Loucy (cell line): Measurements from ENCODE around the gene IGF2BP1.

ENCODE experiments used
- H2AFZ ChIP-seq: fragments of 200-600 bp; sonication (generic); 2 replicates; pipeline ENCODE4 v1.6.0; 2016; ENCODE audit warnings: antibody characterized with exemption, mild to moderate bottlenecking, low read length, moderate library complexity
- H3F3A ChIP-seq: fragments of 200-600 bp; 2 replicates; pipeline ENCODE4 v1.6.0; 2016; ENCODE audit warnings: antibody characterized with exemption, low read depth, mild to moderate bottlenecking
- H3K27me3 ChIP-seq: fragments of 200-600 bp; sonication (generic); 2 replicates; pipeline ENCODE4 v1.6.1; 2014; ENCODE audit warnings: low read length, mild to moderate bottlenecking; ENCODE audit not compliant: insufficient read depth, poor library complexity, severe bottlenecking
- H3K36me3 ChIP-seq: fragments of 200-600 bp; sonication (generic); 2 replicates; pipeline ENCODE4 v1.6.1; 2016; ENCODE audit warnings: low read length; ENCODE audit not compliant: insufficient read depth
- H3K4me1 ChIP-seq: fragments of 200-600 bp; sonication (generic); 2 replicates; pipeline ENCODE4 v1.5.1; 2014; ENCODE audit warnings: low read length, mild to moderate bottlenecking; ENCODE audit not compliant: insufficient read depth, poor library complexity, severe bottlenecking
- H3K4me2 ChIP-seq: fragments of 200-600 bp; sonication (generic); 2 replicates; pipeline ENCODE4 v1.6.0; 2014; ENCODE audit warnings: antibody characterized with exemption, low read length, low read depth, mild to moderate bottlenecking; ENCODE audit not compliant: poor library complexity, severe bottlenecking
- H3K4me3 ChIP-seq: fragments of 200-600 bp; sonication (generic); 2 replicates; pipeline ENCODE4 v1.5.1; 2014; ENCODE audit warnings: low read length, mild to moderate bottlenecking, mixed read lengths; ENCODE audit not compliant: poor library complexity, severe bottlenecking
- H3K79me2 ChIP-seq: fragments of 200-600 bp; sonication (generic); 2 replicates; pipeline ENCODE4 v1.6.1; 2014; ENCODE audit warnings: low read length; ENCODE audit not compliant: insufficient read depth
- H3K9ac ChIP-seq: fragments of 200-600 bp; sonication (generic); 2 replicates; pipeline ENCODE4 v1.6.0; 2014; ENCODE audit warnings: mild to moderate bottlenecking, low read depth, low read length, moderate library complexity; ENCODE audit not compliant: poor library complexity, severe bottlenecking
- H3K9me2 ChIP-seq: fragments of 200-600 bp; sonication (generic); replicated peaks from 2 replicates; pipeline ENCODE4 v1.6.1; 2016; ENCODE audit warnings: low read depth, low read length, mixed read lengths
- H3K9me3 ChIP-seq: fragments of 200-600 bp; sonication (generic); 2 replicates; pipeline ENCODE4 v1.6.1; 2014; ENCODE audit warnings: mild to moderate bottlenecking, antibody characterized with exemption, low read length, low read depth; ENCODE audit not compliant: insufficient read depth
- H4K20me1 ChIP-seq: fragments of 200-600 bp; sonication (generic); 2 replicates; pipeline ENCODE4 v1.6.0; 2014; ENCODE audit warnings: antibody characterized with exemption, low read length, mild to moderate bottlenecking; ENCODE audit not compliant: insufficient read depth, poor library complexity, severe bottlenecking
- EZH2phosphoT487 ChIP-seq: fragments of 200-600 bp; IDR thresholded peaks from 2 replicates; pipeline ENCODE4 v1.6.1; 2018; ENCODE audit warnings: antibody characterized with exemption, mild to moderate bottlenecking, moderate library complexity, borderline replicate concordance
- TF ChIP-seq, protein P1 (sequence below): fragments of 200-600 bp; sonication (generic); conservative IDR thresholded peaks from 2 replicates; pipeline ENCODE4 v1.5.1; 2014; ENCODE audit warnings: mild to moderate bottlenecking, antibody characterized with exemption, low read length

IGF2BP1 gene

DNA sequence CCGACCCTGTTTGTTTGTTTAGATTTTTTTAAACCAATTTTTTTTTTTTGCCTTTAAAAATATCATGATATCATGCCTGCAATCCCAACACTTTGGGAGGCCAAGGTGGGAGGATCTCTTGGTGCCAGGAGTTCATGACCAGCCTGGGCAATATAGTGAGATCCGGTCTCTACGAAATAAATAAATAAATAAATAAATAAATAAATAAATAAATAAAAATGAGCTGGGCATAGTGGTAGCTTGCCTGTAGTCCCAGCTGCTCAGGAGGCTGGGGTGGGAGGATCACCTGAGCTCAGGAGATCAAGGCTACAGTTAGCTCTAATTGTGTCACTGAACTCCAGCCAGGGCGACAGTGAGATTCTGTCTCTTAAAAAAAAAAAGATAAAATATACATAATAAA, 8.1 kb upstream of the IGF2BP1 start:
- Histone ChIP-seq H3K36me3 (no peaks in the 10 kb centered on the region), H3K27me3 (peaks cover 28% of the 10 kb centered on the region), H3K4me3 (no peak overlapping the region), H3K4me1 (no peaks in the 10 kb centered on the region), H3K9ac (no peak overlapping the region), H3K9me3 (no peaks in the 10 kb centered on the region), H3K79me2 (no peaks in the 10 kb centered on the region), H2AFZ (no peak overlapping the region), H3F3A (no peaks in the 10 kb centered on the region), H4K20me1 (no peaks in the 10 kb centered on the region), H3K9me2 (no peaks in the 10 kb centered on the region), H3K4me2 (no peak overlapping the region)
- TF ChIP-seq EZH2phosphoT487, result no peak
- TF ChIP-seq, protein P1, sequence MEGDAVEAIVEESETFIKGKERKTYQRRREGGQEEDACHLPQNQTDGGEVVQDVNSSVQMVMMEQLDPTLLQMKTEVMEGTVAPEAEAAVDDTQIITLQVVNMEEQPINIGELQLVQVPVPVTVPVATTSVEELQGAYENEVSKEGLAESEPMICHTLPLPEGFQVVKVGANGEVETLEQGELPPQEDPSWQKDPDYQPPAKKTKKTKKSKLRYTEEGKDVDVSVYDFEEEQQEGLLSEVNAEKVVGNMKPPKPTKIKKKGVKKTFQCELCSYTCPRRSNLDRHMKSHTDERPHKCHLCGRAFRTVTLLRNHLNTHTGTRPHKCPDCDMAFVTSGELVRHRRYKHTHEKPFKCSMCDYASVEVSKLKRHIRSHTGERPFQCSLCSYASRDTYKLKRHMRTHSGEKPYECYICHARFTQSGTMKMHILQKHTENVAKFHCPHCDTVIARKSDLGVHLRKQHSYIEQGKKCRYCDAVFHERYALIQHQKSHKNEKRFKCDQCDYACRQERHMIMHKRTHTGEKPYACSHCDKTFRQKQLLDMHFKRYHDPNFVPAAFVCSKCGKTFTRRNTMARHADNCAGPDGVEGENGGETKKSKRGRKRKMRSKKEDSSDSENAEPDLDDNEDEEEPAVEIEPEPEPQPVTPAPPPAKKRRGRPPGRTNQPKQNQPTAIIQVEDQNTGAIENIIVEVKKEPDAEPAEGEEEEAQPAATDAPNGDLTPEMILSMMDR, result no peak

DNA sequence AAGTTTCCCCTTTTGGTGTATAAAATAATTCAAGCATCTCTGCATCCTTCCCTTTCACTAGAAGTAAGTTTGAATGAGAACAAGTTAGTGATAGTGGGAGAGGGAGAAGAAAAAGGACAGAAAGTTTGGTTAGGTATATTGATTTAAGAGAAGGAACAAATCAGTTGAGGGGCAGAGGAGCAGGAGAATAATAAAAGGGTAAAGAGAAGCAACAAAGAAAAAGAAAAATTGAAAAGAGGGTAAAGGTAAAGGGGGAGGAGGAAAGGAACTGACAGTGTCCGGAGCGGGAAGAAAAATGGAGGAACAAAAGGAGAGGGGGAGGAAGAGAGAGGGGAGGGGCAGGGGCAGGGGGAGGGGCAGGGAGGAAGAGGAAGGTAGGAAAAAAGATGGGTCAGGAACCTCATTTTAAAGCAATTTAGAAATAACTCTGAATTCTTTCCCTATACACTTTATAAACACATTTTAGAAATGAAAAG, 6.3 kb upstream of the IGF2BP1 start:
- H3K9me3 ChIP-seq, result no peaks in the 10 kb centered on the region
- H3K4me2 ChIP-seq, result no peak overlapping the region
- no peaks in the 10 kb centered on the region for H3K4me1 ChIP-seq
- no peak overlapping the region for H2AFZ ChIP-seq
- peaks cover 28% of the 10 kb centered on the region for H3K27me3 ChIP-seq
- no peaks in the 10 kb centered on the region for H3F3A ChIP-seq
- no peaks in the 10 kb centered on the region for H4K20me1 ChIP-seq
- no peaks in the 10 kb centered on the region for H3K79me2 ChIP-seq
- TF ChIP-seq, protein P1, result no peak
- TF ChIP-seq EZH2phosphoT487, result no peak
- H3K36me3 ChIP-seq, result no peaks in the 10 kb centered on the region
- no peak overlapping the region for H3K4me3 ChIP-seq
- H3K9ac ChIP-seq, result no peak overlapping the region
- no peaks in the 10 kb centered on the region for H3K9me2 ChIP-seq

DNA sequence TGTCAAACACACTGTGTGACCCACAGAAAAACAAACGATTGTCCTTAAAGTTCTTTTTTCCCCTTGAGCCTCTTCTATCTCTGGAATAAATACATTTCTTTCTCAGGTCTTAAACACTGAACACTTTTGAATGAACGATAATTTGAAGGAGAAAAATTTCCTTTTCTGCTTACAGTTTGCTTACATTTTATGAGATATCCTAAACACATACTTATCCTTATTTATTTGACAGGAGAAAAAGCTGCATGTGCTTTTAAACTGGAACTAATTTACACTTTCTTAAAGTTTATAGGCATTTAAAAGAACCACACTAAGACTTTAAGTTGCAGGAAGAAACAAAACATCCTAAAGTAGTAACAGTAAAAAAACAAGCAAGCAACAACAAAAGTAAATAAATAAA, 4.7 kb upstream of the IGF2BP1 start:
- no peaks in the 10 kb centered on the region for H3K9me3 ChIP-seq
- no peaks in the 10 kb centered on the region for H3K4me1 ChIP-seq
- H2AFZ ChIP-seq, result no peak overlapping the region
- H3K79me2 ChIP-seq, result no peaks in the 10 kb centered on the region
- no peaks in the 10 kb centered on the region for H3K9me2 ChIP-seq
- TF ChIP-seq EZH2phosphoT487, result no peak
- TF ChIP-seq, protein P1, result no peak
- H3K27me3 ChIP-seq, result peaks cover 28% of the 10 kb centered on the region
- H3K4me2 ChIP-seq, result no peak overlapping the region
- no peaks in the 10 kb centered on the region for H3F3A ChIP-seq
- H3K9ac ChIP-seq, result no peak overlapping the region
- H4K20me1 ChIP-seq, result no peaks in the 10 kb centered on the region
- H3K4me3 ChIP-seq, result no peak overlapping the region
- H3K36me3 ChIP-seq, result no peaks in the 10 kb centered on the region
